GM21825 (cell line): ENCODE measurements around the gene SPOCK1.

Source experiments
- ATAC-seq: cut with Tn5 transposase; IDR thresholded peaks from one replicate; pipeline ENCODE4 v1.9.1; 2021; ENCODE audit warnings: mild to moderate bottlenecking, moderate library complexity; ENCODE audit not compliant: unreplicated experiment

Gene SPOCK1

DNA sequence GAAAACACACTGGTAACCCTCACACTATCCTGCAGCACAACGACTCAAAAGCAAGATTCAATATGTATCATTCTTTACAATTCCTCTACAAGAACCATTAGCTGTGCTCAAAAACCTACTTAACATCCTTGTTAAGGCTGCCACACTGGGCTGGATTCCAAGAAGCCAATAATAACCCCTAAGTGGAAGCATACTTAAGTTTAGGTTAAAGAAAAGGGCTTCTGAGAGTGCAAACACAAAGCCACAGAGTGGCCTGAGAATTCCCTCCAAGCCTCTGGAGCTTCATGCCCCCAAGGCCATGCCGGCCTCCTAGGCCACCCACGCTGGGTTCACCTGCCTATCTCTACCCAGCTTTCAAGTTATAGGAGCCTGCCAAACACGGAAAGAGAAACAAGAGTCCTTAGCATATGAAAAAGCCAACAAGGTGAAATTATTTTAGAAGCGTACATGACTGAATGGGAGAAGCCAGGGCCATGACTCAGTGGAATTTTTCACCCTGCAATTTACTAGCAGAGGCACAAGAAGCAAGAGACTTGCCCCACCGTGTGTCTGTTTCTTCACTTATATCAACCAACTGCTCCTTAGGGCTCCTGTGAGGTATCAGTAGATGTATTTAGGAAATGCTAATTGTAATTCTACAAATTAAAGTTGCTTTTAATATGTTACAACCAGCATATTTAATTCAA, 293.0 kb downstream of the SPOCK1 start:
- ATAC-seq = no peak

DNA sequence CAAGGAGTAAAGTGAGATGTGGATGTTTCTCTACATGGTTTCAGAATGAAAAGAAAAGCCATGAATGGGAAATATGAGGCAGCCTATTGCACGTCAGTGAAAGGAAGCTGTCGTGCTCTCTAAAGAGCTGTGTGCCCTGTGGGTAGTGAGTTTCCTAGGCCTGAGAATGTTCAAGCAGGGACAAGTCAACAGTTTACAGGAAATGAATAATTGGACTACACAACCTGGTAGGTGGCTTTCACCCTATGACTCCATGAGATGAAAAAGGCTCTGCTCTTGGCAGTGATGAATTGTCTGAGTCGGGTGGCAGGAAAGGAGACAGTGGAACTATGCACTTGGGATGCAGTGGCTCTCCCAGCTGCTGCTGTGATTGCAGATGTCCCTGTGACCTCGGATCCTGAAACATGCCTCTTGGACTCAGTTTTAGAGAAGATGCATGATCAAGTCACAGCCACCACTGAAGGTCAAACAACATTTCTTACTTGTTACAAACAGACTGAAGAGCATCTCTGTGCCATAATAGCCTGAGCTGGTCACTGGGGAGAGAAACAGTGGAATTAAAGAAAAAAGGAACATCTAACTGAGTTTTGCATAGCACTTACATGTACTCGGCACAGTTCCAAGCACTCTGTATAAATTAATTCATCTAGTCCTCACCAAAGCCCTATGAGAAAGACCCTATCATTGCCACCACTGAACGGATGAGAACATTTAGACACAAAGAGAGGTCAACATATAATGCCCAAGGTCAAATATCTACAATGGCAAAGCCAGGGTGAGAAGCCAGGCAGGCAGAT, 293.7 kb downstream of the SPOCK1 start:
- no peak for ATAC-seq

DNA sequence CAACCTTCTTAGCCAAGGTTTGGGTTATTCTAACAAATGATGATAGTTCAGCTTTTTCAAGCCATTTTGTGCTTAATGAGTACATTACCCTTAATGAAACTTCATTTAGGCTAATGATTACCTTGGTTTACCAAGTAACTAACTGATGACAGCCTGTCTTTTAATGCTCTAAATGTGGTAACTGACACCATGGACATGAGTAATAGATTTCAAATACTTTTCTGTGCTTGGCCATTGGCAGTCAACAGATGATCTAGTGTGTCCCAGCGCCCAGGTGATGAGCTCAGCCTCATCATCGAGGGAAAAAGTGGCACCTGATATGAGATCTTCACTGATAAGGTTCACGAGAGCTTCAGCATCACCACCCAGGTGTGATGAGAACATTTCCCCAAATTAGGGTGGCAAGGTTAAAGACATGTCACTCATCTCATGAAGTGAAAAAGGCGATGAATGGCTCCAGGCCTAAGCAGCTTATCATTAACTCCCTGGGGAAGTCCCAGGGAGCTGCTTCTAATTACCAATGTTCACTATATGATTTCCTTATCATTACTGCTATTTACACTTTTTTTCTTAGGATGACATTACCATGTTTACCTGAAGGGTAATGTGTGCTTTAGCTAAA, 296.0 kb downstream of the SPOCK1 start:
- ATAC-seq = no peak

DNA sequence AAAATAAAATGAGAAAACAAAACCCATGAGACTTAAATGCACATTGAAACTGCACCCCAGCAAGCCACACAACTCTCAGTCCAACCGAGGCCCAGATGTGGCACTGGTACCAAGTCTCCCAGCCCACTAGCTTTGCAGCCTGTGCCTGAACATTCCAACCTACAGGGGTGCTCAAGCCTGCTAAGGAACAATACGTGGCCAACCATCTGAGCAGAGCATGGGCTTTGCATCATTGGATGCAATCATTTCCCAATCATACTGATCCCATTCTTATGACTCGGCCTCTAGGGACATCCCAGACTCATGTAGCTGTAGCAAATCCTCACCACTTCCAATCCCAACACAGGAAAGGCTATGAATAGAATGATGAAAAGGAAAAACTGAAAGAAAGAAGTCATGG, 297.2 kb downstream of the SPOCK1 start:
- no peak for ATAC-seq

DNA sequence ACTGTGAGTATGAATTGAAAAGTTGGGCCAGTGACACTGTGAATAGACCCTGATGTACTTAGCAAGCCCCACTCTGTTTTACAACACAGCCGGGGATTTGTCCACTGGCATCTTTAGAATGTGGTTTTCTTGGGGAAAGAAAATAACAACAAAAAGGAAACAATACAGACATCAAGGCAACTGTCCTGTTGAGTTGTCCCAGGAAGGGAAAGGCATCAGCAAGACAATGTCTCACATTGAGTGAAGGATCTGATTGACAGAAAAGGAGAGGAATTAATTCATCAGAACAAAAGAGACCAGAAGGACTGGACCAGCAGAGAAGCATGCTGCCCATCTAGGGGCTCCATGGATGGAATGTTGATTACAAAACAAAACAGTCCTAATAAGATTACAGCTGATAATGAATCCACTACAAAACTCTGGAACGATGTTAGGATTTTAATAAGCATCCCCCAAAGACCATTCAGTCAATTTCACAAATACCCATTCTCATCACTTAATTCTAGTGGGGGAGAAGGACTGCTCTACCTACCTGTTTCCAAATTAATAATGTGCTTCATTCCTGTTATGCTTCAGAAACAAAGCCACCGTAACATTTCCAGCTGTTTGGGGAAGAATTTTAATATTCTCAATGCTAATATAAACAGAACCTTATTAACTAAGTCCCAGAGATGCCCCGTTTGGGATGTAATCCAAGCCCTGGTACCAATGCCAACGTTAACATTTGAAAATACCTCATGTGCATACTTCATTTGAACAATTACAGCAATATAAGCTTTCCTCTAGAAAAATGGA, 298.0 kb downstream of the SPOCK1 start:
- ATAC-seq = no peak

DNA sequence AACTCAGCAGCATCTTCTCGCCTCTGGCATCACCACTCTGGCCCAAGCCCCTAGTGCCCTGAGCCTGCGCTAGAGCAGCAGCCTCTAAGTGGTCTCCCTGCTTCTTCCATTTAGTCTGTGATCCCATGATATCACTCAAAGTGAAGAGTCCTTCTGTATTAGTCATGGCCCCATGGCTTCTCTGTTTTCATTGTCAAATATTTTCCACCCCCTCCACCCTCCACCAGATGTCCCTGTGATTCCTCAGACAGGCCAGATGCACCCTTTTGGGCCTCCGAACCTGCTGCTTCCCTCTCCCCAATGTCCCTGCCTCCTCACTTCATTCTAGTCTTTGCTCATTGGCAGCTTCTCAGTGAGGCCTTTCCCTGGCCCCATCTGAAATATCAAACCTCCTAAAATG, 299.2 kb downstream of the SPOCK1 start:
- no peak for ATAC-seq

DNA sequence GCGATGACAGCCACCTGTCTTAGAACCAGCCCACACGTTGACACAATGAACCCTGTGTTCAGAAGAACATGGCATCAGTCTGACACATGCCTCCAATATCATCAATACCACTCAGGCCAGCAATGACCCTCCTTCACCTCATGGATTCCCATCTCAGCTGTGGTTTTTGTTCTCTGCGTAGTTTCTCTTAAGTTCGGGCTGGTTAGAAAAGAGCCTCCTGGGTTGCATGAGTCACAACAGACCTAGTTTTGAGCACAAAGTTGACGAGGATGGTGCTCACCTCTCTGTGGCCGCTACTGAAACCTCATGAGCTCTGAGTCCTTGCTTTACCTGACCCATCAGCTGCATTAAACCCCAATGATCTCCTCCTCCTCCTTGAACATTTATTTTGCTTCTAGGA, 299.9 kb downstream of the SPOCK1 start:
- ATAC-seq = no peak

DNA sequence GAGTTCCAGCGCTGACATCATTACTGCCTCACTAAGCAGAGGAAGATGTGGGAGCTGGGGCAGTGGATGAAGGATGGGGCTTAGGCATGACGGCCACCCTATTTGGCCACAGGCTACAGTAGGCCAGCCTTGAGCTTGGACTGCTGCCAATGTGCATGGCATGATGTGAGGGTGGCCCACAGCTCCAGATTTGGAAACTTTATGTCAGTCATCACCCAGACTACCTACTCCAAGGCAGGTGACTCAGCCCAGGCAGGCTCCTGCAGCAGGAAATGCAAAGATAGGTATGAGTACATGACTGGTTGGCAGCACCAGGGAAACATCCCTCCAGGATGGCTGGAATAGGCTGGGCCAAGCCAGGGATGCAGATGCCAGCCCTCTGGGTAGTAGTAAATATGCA, 303.6 kb downstream of the SPOCK1 start:
- no peak for ATAC-seq

DNA sequence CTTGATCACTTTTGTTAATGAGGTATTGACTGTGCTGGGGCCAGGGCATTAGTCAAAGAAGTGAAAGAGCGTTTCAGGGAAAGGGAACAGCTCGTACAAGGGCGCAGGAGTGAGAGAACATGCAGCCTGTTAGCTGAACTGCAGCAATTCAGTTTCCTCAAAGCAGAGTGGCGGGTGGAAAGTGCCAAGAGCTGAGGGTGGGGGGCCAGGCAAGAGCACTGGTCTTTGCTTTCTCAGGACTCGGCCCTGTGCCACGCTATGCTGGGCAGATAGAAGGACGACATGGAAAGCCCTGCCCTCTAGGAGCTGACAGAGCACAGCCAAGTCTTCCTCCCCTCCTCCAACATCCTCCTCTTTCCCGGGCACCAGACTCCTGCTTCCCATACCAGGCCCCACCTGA, 304.8 kb downstream of the SPOCK1 start:
- ATAC-seq = no peak

DNA sequence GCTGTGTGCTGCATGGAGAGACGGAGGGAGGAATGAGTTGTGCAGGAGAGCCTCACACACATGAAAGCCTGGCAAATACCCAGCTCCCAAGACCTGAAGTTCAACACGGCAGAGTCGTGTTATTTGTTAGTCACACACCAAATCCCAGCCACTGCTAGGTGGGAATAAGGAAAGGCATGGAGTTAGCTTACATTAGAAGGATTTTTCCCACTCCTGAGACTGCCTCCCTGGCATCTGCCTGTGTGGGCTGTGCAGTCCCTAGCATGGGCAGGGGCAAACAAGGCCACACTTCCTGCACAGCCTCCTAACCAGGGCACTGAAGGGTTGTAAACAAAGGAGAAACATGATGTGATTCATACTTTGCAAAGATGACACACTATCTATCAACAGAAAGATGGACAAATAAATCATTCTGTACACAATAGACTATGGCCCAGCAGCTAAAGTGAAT, 306.8 kb downstream of the SPOCK1 start:
- no peak for ATAC-seq

DNA sequence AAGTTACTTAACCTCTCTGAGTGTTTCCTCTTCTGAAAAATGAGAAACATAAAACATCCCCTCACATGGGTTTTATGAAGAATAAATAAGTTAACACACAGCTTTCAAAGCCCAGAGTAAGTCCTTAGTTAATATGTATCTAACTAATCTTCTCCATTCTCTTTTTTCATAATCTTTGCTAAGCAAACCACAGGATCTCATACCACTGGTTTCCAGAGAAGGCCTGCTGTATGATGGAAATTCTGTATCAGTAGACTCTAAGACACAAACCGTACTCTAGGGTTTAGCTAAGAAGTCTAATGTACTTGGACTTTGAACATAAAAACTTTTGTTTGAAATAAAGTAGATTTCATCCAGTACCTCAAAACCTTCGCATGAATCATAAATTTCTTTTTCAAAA, 307.9 kb downstream of the SPOCK1 start:
- ATAC-seq = no peak

DNA sequence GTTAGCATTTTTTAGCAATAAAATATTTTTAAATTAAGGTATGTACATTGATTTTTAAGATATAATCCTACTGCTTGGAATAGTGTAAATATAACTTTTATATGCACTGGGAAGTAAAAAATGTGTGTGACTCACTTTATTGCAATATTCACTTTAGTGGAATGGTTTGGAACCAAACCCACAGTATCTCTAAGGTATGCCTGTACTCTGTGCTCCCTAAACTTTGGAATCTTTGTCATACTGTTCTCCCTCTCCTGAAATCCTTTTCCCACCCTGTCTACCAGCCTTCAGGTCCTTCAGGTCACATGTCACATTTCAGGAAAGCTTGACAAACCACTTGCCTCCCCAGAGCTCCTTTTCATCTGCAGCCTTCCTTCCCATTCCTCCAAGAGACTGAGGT, 308.7 kb downstream of the SPOCK1 start:
- ATAC-seq = no peak

DNA sequence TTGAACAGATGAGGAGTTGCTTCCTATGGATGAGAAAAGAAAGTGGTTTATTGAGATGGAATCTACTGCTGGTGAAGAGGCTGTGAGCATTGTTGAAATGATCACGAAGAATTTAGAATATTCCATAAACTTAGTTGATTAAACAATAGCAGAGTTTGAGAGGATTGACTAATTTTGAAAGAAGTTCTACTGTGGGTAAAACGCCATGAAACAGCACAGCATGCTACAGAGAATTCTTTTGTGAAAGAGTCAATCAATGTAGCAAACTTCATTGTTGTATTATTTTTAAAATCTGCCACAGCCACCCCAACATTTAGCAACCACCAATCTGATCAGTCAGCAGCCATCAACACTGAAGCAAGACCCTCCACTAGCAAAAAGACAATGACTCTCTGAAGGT, 309.1 kb downstream of the SPOCK1 start:
- no peak for ATAC-seq

DNA sequence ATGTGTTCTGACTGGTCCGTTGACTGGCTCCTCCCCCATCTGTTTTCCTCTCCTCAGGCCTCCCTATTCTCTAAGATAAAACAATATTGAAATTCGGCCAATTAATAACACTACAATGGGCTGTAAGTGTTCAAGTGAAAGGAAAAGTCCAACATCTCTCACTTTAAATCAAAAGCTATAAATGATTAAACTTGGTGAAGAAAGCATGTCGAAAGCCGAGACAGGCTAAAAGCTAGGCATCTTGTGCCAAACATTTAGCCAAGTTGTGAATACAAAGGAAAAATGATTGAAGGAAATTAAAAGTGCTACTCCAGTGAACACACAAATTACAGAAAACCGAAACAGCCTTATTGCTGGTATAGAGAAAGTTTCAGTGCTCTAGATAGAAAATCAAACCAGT, 310.6 kb downstream of the SPOCK1 start:
- no peak for ATAC-seq

DNA sequence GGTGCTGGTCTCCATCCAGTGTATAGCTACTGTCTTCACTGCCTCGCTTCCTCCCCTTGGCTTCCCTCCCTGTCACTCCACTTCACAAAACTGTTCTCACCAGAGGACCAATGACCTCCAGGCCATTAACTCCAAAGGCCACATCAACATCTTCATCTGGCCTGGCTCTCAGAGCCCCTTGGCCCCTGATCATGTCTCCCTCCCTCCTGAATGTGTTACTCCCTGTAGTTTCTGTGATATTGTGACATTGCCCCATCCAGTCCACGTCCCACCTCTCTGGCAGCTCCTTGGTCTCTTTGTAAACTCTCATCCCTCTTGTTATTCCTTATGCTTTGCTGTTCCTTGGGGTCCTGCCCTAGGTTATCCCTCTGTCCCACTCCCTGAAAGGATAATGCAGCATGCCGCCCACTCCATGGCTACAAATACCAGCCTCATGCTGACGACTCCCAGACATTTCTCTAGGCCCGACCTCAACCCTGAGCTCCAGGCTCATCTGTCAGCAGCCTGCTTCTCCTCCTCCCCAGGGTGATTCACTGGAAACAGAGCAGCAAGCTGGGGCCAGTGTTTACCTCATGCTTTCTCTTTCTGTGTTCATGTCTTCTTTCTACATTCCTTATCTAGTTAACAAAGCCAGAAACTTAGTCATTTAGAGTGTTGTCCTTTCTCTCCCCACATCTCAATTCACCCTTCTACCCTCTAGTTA, 312.2 kb downstream of the SPOCK1 start:
- ATAC-seq = no peak

DNA sequence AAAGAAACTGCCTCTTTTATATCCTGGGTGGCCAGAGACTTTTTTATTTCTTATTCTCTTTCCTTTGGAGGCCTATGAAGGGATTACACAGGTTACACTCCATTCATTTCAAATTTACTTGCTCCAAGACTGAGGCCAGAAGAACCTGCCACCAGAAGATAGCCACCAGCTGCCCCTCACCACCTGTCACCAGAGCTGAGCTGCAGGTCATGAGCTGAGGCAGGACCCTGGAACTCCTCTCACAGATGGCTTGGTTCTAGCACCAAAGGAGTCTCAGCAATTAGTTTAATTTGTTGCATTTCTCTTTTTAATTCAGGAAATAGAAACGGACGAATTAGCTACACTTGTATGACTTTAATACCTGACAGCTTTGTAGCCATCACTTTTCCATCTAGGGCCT, 313.9 kb downstream of the SPOCK1 start:
- no peak for ATAC-seq

DNA sequence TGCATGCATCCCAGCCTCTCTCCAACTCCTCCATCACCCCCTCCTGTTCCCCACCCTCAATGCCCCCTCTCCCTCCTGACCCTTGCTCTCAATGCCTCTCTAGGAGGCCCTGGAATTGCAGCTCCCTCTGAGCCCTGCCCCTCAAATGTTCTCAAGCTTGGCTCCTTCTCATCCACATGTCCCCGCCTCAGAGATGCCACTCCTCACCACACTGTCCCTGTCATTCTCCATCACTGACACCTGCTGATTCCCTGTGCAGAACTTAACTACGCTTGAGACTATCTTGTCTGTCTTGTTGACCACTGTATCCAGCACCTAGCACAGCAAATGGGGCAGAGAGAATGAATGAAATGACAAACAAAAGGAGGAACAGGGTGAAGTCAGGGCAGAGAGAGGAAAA, 314.4 kb downstream of the SPOCK1 start:
- ATAC-seq = no peak

DNA sequence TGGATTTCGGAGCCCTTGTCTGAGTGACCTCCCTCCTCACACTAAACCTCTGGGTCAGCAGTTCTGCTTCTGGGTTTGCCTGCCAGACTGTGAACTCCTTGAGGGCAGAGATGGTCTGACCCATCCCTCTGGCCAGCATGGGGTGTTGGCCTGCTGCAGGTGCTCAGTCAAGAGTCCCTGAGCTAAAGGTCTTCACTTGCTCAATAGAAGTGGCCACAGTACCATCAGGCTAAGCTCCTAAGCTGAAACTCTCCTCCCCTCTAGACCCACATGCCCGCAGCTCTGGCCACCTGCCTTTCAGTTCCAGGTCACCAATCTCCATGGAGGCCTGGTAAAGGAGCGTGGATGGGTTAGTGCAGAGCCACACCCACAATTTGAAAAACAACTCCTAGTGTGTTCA, 316.6 kb downstream of the SPOCK1 start:
- ATAC-seq = no peak

DNA sequence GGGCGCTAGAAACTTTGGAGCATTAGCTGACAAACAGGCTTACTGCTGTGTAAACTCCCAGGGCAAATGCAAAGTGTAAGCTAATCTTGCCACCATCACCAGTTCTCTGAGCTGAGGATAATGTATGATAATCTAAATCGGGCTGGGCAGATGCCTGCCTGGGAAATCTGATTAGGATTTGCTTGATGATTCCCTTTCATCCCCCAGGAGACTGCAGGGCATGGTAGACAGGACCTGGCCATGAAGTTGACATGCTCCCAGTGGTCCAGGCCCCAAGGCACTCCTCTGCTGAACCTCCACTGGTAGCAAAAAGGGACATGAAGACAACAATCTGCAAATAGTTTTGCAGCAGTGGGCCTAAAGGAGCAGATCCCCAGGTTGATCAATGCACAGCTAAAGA, 317.5 kb downstream of the SPOCK1 start:
- no peak for ATAC-seq

DNA sequence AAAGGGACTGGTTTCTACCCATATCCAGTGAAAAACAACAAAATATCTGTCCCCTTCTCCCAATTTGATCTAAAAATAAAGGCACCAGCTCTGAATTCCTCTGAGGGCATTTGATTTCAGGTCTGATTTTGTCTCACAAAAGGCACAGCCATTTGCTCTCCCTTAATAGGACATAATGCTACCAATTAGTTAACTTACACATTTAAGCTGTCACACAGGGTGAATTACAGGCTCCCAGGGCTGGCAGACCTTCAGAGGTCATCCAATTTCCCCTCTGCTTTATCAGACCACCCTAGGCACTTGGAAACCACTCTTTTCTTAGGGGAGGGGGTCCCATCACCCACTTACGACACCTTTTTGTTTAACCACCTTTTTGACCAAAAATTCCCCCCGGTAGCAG, 319.9 kb downstream of the SPOCK1 start:
- no peak for ATAC-seq

DNA sequence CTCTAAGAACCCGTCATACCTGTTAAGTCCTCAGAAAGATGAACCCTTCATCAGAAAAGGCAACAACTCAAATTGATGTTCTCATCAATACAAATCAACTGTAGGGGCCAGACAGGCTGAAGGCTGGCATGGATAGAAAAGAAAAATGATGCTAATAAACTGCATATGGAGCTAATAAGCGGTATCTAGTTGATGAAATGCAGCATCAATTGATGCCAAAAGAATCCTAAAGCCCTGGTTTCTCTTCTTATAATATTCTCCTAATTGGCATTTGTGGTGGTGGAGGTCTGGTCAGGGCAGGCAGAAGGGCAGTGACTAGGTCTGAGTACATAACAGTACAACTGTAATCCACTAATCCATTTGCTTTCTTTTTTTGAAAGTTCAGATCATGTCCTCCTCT, 322.5 kb downstream of the SPOCK1 start:
- no peak for ATAC-seq
